ENCODE measurements around the gene PRKCA. TPM values are rescaled to one million over a fixed set of nuclear protein-coding genes. Genes with fewer than 3 reads are reported as not detected.

PRKCA gene
- total RNA-seq, 1 experiment from 2014 or later, result 29.6 TPM

DNA sequence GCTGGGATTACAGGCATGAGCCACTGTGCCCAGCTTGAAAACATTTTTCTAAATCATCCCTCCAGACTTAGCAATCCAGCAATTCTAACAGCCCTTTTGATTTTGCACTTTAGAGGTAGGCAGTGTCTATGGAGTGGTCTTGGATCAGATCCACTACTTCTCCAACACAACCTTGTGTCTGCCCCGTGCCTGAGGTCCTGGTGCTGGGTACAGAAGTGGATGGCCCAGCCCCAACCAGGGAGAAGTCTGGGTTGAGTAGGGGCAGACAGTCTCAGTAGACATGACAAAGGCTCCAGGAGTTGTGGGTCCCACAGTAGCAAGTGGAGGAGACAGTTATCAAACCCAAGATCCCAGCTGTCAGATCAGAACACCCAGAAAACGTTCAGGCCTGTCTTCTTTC is 460.6 kb downstream of the PRKCA start:
- Histone ChIP-seq H3K4me3 (ENCODE audit: low read depth, low read length) (no peak overlapping the region), H3K9me3 (no peaks in the 10 kb centered on the region), H3K27me3 (replicated peaks; ENCODE audit: control insufficient read depth, insufficient read depth, low read length) (no peaks in the 10 kb centered on the region), H3K4me1 (no peaks in the 10 kb centered on the region), H3K36me3 (ENCODE audit: control insufficient read depth, insufficient read depth, low read length) (no peaks in the 10 kb centered on the region)
- Mint-ChIP-seq H3K4me3 (ENCODE audit: unreplicated experiment) (no peak overlapping the region), H3K27me3 (ENCODE audit: insufficient read depth, unreplicated experiment) (no peaks in the 10 kb centered on the region), H3K4me1 (ENCODE audit: low read depth, unreplicated experiment) (no peaks in the 10 kb centered on the region), H3K36me3 (ENCODE audit: insufficient read depth, unreplicated experiment) (no peaks in the 10 kb centered on the region), H3K9me3 (ENCODE audit: unreplicated experiment) (no peaks in the 10 kb centered on the region), H3K27ac (ENCODE audit: unreplicated experiment) (no peak overlapping the region)
- TF ChIP-seq, protein P1, sequence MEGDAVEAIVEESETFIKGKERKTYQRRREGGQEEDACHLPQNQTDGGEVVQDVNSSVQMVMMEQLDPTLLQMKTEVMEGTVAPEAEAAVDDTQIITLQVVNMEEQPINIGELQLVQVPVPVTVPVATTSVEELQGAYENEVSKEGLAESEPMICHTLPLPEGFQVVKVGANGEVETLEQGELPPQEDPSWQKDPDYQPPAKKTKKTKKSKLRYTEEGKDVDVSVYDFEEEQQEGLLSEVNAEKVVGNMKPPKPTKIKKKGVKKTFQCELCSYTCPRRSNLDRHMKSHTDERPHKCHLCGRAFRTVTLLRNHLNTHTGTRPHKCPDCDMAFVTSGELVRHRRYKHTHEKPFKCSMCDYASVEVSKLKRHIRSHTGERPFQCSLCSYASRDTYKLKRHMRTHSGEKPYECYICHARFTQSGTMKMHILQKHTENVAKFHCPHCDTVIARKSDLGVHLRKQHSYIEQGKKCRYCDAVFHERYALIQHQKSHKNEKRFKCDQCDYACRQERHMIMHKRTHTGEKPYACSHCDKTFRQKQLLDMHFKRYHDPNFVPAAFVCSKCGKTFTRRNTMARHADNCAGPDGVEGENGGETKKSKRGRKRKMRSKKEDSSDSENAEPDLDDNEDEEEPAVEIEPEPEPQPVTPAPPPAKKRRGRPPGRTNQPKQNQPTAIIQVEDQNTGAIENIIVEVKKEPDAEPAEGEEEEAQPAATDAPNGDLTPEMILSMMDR (IDR thresholded peaks at IDR 0.05; ENCODE audit: insufficient read depth in 1 of 2, low read depth in 1 of 2, low read length in 1 of 2, severe bottlenecking in 1 of 2, unreplicated experiment in 1 of 2), result no peak
- no peak for DNase-seq
- BruUV-seq (replicated peaks), result no TSS peak
- ChIA-PET POLR2A (no interaction called here), CTCF (no interaction called here)
- intact Hi-C loops (cut with micrococcal nuclease; ENCODE audit: unreplicated experiment), result no loop called here

DNA sequence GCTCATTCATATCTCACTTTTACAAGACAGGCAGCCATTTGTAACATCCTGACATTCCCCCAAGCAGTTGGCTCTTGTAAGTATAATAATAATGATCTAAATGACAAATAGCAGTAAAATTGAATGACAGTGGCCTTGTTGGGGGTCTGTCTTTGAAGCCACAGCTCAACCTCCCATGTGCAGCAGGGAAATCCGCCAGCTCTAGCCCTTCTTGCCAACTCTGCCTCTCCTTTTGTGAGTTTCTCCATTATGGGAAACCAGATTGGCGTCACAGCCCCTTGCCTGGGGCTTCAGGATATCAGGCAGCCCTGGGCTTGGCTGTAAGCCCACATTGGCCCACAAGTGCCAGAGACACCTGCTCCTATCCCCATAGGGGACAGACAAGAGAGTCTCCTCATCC is 462.1 kb downstream of the PRKCA start:
- H3K4me3 Mint-ChIP-seq (ENCODE audit: unreplicated experiment), result no peak overlapping the region
- Histone ChIP-seq H3K4me3 (ENCODE audit: low read depth, low read length) (no peak overlapping the region), H3K27me3 (replicated peaks; ENCODE audit: control insufficient read depth, insufficient read depth, low read length) (no peaks in the 10 kb centered on the region), H3K36me3 (ENCODE audit: control insufficient read depth, insufficient read depth, low read length) (no peaks in the 10 kb centered on the region), H3K9me3 (no peaks in the 10 kb centered on the region), H3K4me1 (no peaks in the 10 kb centered on the region)
- H3K27ac Mint-ChIP-seq (ENCODE audit: unreplicated experiment), result no peak overlapping the region
- no peaks in the 10 kb centered on the region for H3K9me3 Mint-ChIP-seq (ENCODE audit: unreplicated experiment)
- TF ChIP-seq, protein P1 (IDR thresholded peaks at IDR 0.05; ENCODE audit: insufficient read depth in 1 of 2, low read depth in 1 of 2, low read length in 1 of 2, severe bottlenecking in 1 of 2, unreplicated experiment in 1 of 2), result no peak
- ChIA-PET CTCF (no interaction called here), POLR2A (no interaction called here)
- H3K4me1 Mint-ChIP-seq (ENCODE audit: low read depth, unreplicated experiment), result no peaks in the 10 kb centered on the region
- BruUV-seq (replicated peaks), result no TSS peak
- no peaks in the 10 kb centered on the region for H3K36me3 Mint-ChIP-seq (ENCODE audit: insufficient read depth, unreplicated experiment)
- intact Hi-C loops (cut with micrococcal nuclease; ENCODE audit: unreplicated experiment), result no loop called here
- H3K27me3 Mint-ChIP-seq (ENCODE audit: insufficient read depth, unreplicated experiment), result no peaks in the 10 kb centered on the region
- no peak for DNase-seq

DNA sequence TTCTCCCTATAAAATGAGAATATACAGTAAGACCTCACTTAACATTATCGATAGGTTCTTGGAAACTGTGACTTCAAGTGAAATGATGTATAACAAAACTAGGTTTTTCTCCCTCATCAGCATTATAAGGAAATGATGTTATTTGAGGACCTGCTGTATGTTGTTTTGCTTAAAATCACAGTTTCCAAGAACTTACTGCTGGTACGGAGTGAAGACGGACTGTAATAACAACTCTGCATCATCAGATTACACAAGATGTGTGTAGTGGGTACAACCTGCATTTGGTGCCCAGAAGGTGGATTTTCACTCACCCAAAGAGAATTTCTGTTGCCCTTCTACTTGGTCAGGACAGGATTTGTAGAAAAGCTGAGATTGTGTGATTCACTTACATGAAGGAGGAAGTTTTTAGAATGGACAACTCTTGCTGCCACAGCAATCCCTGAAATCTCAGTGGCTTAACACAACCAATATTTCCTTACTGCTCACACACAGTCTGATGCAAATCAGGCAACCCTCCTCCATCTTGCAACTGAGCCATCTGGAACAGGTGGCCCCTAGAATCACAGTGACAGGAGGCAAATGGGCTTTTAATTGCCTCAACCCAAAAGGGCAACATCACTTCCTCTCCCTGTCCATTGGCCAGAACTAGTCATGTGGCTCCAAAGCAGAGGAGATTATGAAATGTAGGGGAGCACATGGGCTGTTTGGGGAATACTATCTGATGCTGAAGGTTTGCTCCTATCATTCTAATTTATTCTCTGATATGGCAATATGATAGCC is 464.9 kb downstream of the PRKCA start:
- DNase-seq, result no peak
- Histone ChIP-seq H3K4me1 (no peaks in the 10 kb centered on the region), H3K27me3 (replicated peaks; ENCODE audit: control insufficient read depth, insufficient read depth, low read length) (no peaks in the 10 kb centered on the region), H3K9me3 (no peaks in the 10 kb centered on the region), H3K4me3 (ENCODE audit: low read depth, low read length) (no peak overlapping the region), H3K36me3 (ENCODE audit: control insufficient read depth, insufficient read depth, low read length) (no peaks in the 10 kb centered on the region)
- Mint-ChIP-seq H3K36me3 (ENCODE audit: insufficient read depth, unreplicated experiment) (no peaks in the 10 kb centered on the region), H3K4me1 (ENCODE audit: low read depth, unreplicated experiment) (no peaks in the 10 kb centered on the region), H3K27ac (ENCODE audit: unreplicated experiment) (no peak overlapping the region), H3K4me3 (ENCODE audit: unreplicated experiment) (no peak overlapping the region), H3K27me3 (ENCODE audit: insufficient read depth, unreplicated experiment) (no peaks in the 10 kb centered on the region), H3K9me3 (ENCODE audit: unreplicated experiment) (no peaks in the 10 kb centered on the region)
- BruUV-seq (replicated peaks), result no TSS peak
- TF ChIP-seq, protein P1 (IDR thresholded peaks at IDR 0.05; ENCODE audit: insufficient read depth in 1 of 2, low read depth in 1 of 2, low read length in 1 of 2, severe bottlenecking in 1 of 2, unreplicated experiment in 1 of 2), result no peak
- ChIA-PET POLR2A (no interaction called here), CTCF (no interaction called here)
- intact Hi-C loops (cut with micrococcal nuclease; ENCODE audit: unreplicated experiment), result no loop called here

All from Caco-2 (cell line).